ENCODE measurements around the gene REPIN1. TPM values are rescaled to one million over a fixed set of nuclear protein-coding genes. Genes with fewer than 3 reads are reported as not detected.

REPIN1 gene
- total and polyA plus RNA-seq, 9 of the 15 experiments (the other 6 are each of a cell fraction or from before 2014, with no cell fraction given): 8.1 to 283 (median 94.3) TPM

GRCh38 chr7:150378115-150378852 lies 9.7 kb downstream of the REPIN1 start (continued):
- TF ChIP-seq CHAMP1 (IDR thresholded peaks at IDR 0.05): no peak
- TF ChIP-seq NCOA2 (IDR thresholded peaks at IDR 0.05; ENCODE audit: partially characterized antibody in 2 of 2): no peak
- TF ChIP-seq MAZ (CRISPR knock-in tag; conservative IDR thresholded peaks at IDR 0.05 in 1 of 2, IDR thresholded peaks at IDR 0.05 in 1 of 2): peak; percentile 19 to 66; a peak in 3 of 4 replicates
- peak; percentile 73; the same call in 1 of the 2 replicates for TF ChIP-seq CTBP1 (IDR thresholded peaks at IDR 0.05; ENCODE audit: borderline replicate concordance)
- 0 out of 2 replicates have a peak, but pooled peaks have one; percentile 9 for TF ChIP-seq DEAF1 (CRISPR knock-in tag; IDR thresholded peaks at IDR 0.05)
- TF ChIP-seq SRSF9 (IDR thresholded peaks at IDR 0.05; ENCODE audit: borderline replicate concordance, low read depth, low read length): no peak
- 0 out of 4 replicates have a peak, but pooled peaks have one; percentile 26 to 32 for TF ChIP-seq KDM1A (IDR thresholded peaks at IDR 0.05)
- peak; percentile 88 for TF ChIP-seq DACH1 (IDR thresholded peaks at IDR 0.05; ENCODE audit: partially characterized antibody)
- no peak for TF ChIP-seq FOXP4 (CRISPR knock-in tag; IDR thresholded peaks at IDR 0.05; ENCODE audit: borderline replicate concordance)
- no peak for TF ChIP-seq HDAC3 (IDR thresholded peaks at IDR 0.05; ENCODE audit: borderline replicate concordance, partially characterized antibody)
- no peak for TF ChIP-seq SOX6 (IDR thresholded peaks at IDR 0.05)
- peak; percentile 9 for TF ChIP-seq NEUROD1 (IDR thresholded peaks at IDR 0.05; ENCODE audit: borderline replicate concordance, low read depth, low read length, partially characterized antibody)
- no peak for TF ChIP-seq U2AF1 (optimal IDR thresholded peaks at IDR 0.05; ENCODE audit: low read depth, low read length)
- TF ChIP-seq MEF2D (tag; conservative IDR thresholded peaks at IDR 0.05; ENCODE audit: low read depth): no peak
- TF ChIP-seq CBX8 (IDR thresholded peaks at IDR 0.05; ENCODE audit: borderline replicate concordance, extremely low read depth, low read depth, low read length, poor library complexity, severe bottlenecking): no peak
- TF ChIP-seq TEAD4 (IDR thresholded peaks at IDR 0.05; ENCODE audit: low read length): peak; percentile 19; the same call in 1 of the 2 replicates
- TF ChIP-seq TEAD4 (CRISPR knock-in tag; IDR thresholded peaks at IDR 0.05; ENCODE audit: borderline replicate concordance): peak; percentile 70; the same call in 1 of the 2 replicates
- no peak for TF ChIP-seq USF1 (CRISPR knock-in tag; IDR thresholded peaks at IDR 0.05)
- TF ChIP-seq ZNF583 (CRISPR knock-in tag; IDR thresholded peaks at IDR 0.05): no peak
- TF ChIP-seq RAD21 (CRISPR knock-in tag; conservative IDR thresholded peaks at IDR 0.05 in 1 of 2, IDR thresholded peaks at IDR 0.05 in 1 of 2): peak; percentile 38 to 43

Measured in K562 (cell line).